Urothelium cell line (cell line): ENCODE data around the gene CHRM5.

Source experiments
- DNase-seq: peaks from one replicate; pipeline ENCODE4 v3.0.0; 2011; ENCODE audit warnings: low spot score, mixed read lengths
- FAIRE-seq: peaks from 2 replicates; lab custom pipeline; 2011; peaks lifted over from hg19 to GRCh38; lab: Jason Lieb, UNC

Gene CHRM5

GRCh38 chr15:33968224-33968623 lies at the start of gene CHRM5:
TSS of gene CHRM5 (plus strand) at chr15:33968497. CDS start at chr15:34062718, 94,221 bp downstream.
- no peak for DNase-seq

GRCh38 chr15:33923446-33923845 lies 44.9 kb upstream of the CHRM5 start:
- no peak for DNase-seq
- no peak for FAIRE-seq

More at GRCh38 chr15:33968224-33968623, at the start of gene CHRM5:
- no peak for FAIRE-seq

- FAIRE-seq (no peak), DNase-seq (no peak)
Observed at GRCh38 chr15:33926260-33926659, 42.0 kb upstream of the CHRM5 start.

- no peak for FAIRE-seq
- no peak for DNase-seq
Observed at GRCh38 chr15:33932734-33933133, 35.6 kb upstream of the CHRM5 start.

- FAIRE-seq = no peak
Observed at GRCh38 chr15:33934396-33934795, 33.9 kb upstream of the CHRM5 start.

GRCh38 chr15:33934921-33935320 lies 33.4 kb upstream of the CHRM5 start:
- DNase-seq (no peak), FAIRE-seq (no peak)

More at GRCh38 chr15:33934396-33934795, 33.9 kb upstream of the CHRM5 start:
- DNase-seq = no peak

- DNase-seq (no peak), FAIRE-seq (no peak)
Observed at GRCh38 chr15:33941279-33942063, 26.8 kb upstream of the CHRM5 start.

- FAIRE-seq = no peak
- no peak for DNase-seq
Observed at GRCh38 chr15:33946152-33946551, 22.1 kb upstream of the CHRM5 start.

GRCh38 chr15:33955945-33956344 lies 12.4 kb upstream of the CHRM5 start:
- DNase-seq = no peak
- no peak for FAIRE-seq

GRCh38 chr15:33956397-33956796 lies 11.9 kb upstream of the CHRM5 start:
- DNase-seq (no peak), FAIRE-seq (no peak)

- DNase-seq (no peak), FAIRE-seq (no peak)
Observed at GRCh38 chr15:33959844-33960548, 8.3 kb upstream of the CHRM5 start.

GRCh38 chr15:33960549-33960935 lies 7.8 kb upstream of the CHRM5 start:
- DNase-seq (no peak), FAIRE-seq (no peak)

GRCh38 chr15:33963831-33964664 lies 4.2 kb upstream of the CHRM5 start:
- DNase-seq (peak; percentile 22), FAIRE-seq (no peak)

GRCh38 chr15:33964665-33965040 lies 3.6 kb upstream of the CHRM5 start:
- DNase-seq (no peak), FAIRE-seq (no peak)

- FAIRE-seq = no peak
- DNase-seq = no peak
Observed at GRCh38 chr15:33968821-33969220, 524 bp downstream of the CHRM5 start.

GRCh38 chr15:33971811-33972210 lies 3.5 kb downstream of the CHRM5 start:
- FAIRE-seq (no peak), DNase-seq (no peak)

- FAIRE-seq = no peak
- no peak for DNase-seq
Observed at GRCh38 chr15:33975022-33975565, 6.8 kb downstream of the CHRM5 start.

GRCh38 chr15:33980159-33980558 lies 11.9 kb downstream of the CHRM5 start:
- no peak for FAIRE-seq
- DNase-seq = no peak

- no peak for FAIRE-seq
Observed at GRCh38 chr15:33982516-33982915, 14.2 kb downstream of the CHRM5 start.

GRCh38 chr15:33985287-33985686 lies 17.0 kb downstream of the CHRM5 start:
- no peak for FAIRE-seq

More at GRCh38 chr15:33982516-33982915, 14.2 kb downstream of the CHRM5 start:
- no peak for DNase-seq

GRCh38 chr15:33985751-33986150 lies 17.5 kb downstream of the CHRM5 start:
- FAIRE-seq = no peak
- DNase-seq = no peak

More at GRCh38 chr15:33985287-33985686, 17.0 kb downstream of the CHRM5 start:
- DNase-seq = no peak
